BJ (cell line): ENCODE measurements around the gene CD209. TPM values are rescaled to one million over a fixed set of nuclear protein-coding genes. Genes with fewer than 3 reads are reported as not detected.

Experiments used
- CTCF ChIA-PET: fragments of 350-600 bp; formaldehyde crosslinking; extraction: SDS; loops from one replicate; lab custom pipeline; 2021; ENCODE audit warnings: antibody characterized with exemption, inconsistent platforms; lab: Yijun Ruan, JAX
- POLR2A ChIA-PET: fragments of 300-600 bp; sonication (Branson Sonifier 250); formaldehyde crosslinking; extraction: SDS; loops from one replicate; lab custom pipeline; 2021; ENCODE audit warnings: antibody characterized with exemption; lab: Charles Lee
- DNase-seq: peaks from one replicate; pipeline ENCODE4 v3.0.0-alpha.2; 2011; ENCODE audit warnings: low read depth
- H3K27me3 ChIP-seq: 2 replicates; pipeline ENCODE4 v1.6.0; 2011; ENCODE audit warnings: low read length; ENCODE audit not compliant: control insufficient read depth, insufficient read depth
- H3K36me3 ChIP-seq: 2 replicates; pipeline ENCODE4 v1.5.1; 2011; ENCODE audit warnings: low read length; ENCODE audit not compliant: control insufficient read depth, insufficient read depth
- H3K4me3 ChIP-seq: 2 replicates; pipeline ENCODE4 v1.5.1; 2011; ENCODE audit warnings: low read depth, mild to moderate bottlenecking, control low read depth, low read length
- polyA plus RNA-seq: library from polyadenylated mRNA; depleted of rRNA; stranded (reverse); fragments of >200 nt; gene quantifications from 2 replicates; pipeline ENCODE4 v1.2.3, GENCODE V29; 2011
- TF ChIP-seq, protein P1 (sequence below): IDR thresholded peaks from 2 replicates; pipeline ENCODE4 v1.5.1; 2011; ENCODE audit warnings: low read depth, mild to moderate bottlenecking, control low read depth, inconsistent platforms, low read length, moderate library complexity; ENCODE audit not compliant: insufficient read depth

The CD209 gene
- polyA plus RNA-seq, 1 experiment: not detected

DNA sequence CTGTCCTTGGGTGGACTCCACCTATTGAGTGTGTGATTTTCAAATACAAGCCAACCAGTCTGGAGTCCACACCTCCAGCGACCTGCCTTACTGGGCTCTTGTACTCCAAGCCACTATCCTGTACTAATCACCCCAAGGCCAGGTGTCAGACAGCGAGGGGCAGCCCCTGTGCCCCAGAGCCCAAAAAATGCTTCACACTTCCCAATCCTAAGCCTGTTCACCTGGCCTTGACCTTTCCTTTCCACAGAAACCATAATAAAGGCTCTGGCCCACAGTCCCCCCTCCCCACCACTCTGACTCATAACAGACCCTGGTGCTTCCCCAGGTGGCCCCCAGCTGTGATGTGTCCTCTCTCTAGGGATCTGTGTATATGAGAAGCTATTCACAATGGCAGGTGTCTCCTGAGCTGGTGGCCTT is 3.9 kb downstream of the CD209 start:
- ChIA-PET POLR2A (no interaction called here), CTCF (no interaction called here)
- Histone ChIP-seq H3K4me3 (no peak overlapping the region), H3K36me3 (no peaks in the 10 kb centered on the region), H3K27me3 (peaks cover 2% of the 10 kb centered on the region; the same call in 1 of the 2 replicates)
- TF ChIP-seq, protein P1, sequence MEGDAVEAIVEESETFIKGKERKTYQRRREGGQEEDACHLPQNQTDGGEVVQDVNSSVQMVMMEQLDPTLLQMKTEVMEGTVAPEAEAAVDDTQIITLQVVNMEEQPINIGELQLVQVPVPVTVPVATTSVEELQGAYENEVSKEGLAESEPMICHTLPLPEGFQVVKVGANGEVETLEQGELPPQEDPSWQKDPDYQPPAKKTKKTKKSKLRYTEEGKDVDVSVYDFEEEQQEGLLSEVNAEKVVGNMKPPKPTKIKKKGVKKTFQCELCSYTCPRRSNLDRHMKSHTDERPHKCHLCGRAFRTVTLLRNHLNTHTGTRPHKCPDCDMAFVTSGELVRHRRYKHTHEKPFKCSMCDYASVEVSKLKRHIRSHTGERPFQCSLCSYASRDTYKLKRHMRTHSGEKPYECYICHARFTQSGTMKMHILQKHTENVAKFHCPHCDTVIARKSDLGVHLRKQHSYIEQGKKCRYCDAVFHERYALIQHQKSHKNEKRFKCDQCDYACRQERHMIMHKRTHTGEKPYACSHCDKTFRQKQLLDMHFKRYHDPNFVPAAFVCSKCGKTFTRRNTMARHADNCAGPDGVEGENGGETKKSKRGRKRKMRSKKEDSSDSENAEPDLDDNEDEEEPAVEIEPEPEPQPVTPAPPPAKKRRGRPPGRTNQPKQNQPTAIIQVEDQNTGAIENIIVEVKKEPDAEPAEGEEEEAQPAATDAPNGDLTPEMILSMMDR: no peak
- no peak for DNase-seq

DNA sequence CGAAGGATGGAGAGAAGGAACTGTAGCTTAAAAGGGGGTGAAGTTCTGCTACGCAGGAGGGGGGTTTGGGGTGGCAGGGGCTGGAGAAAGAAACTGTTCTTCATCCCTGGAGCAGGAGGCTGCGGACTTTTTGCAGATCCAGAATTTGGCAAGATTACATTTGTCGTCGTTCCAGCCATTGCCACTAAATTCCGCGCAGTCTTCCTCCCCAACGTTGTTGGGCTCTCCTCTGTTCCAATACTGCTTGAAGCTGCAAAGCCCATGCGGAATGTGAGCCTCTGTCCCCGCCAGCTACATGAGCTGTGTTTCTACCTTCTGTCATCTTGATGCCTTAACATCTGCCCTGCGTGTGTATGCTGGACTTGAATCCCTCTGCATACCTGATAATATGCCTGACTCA is 4.3 kb downstream of the CD209 start:
- ChIA-PET CTCF (no interaction called here), POLR2A (no interaction called here)

DNA sequence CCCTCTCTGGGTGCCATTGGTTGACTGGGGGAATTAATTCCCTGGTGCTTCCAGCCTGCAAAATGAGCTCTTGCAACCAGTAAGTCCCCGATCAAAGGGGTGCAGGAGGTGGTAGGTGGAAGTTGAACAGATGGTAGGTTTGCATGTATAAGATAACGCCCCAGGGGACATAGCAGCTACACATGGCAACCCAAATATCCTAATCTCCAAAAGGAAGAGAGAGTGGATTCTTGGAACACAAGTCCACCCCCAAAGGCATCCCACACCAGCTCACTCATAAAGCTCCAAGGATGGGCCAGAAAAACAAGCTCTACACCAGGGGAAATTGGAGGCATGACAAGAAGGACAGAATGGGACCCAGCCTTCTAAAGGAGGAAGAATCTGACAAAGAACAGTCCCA is 4.8 kb downstream of the CD209 start:
- DNase-seq: no peak
- Histone ChIP-seq H3K27me3 (peaks cover under 1% of the 10 kb centered on the region; the same call in 1 of the 2 replicates), H3K36me3 (no peaks in the 10 kb centered on the region), H3K4me3 (no peak overlapping the region)
- TF ChIP-seq, protein P1: no peak
- POLR2A ChIA-PET: no interaction called here
- CTCF ChIA-PET: no interaction called here

More for the DNA sequence above, 4.3 kb downstream of the CD209 start:
- Histone ChIP-seq H3K27me3 (peaks cover 2% of the 10 kb centered on the region; the same call in 1 of the 2 replicates), H3K36me3 (no peaks in the 10 kb centered on the region), H3K4me3 (no peak overlapping the region)
- TF ChIP-seq, protein P1: no peak
- DNase-seq: no peak

DNA sequence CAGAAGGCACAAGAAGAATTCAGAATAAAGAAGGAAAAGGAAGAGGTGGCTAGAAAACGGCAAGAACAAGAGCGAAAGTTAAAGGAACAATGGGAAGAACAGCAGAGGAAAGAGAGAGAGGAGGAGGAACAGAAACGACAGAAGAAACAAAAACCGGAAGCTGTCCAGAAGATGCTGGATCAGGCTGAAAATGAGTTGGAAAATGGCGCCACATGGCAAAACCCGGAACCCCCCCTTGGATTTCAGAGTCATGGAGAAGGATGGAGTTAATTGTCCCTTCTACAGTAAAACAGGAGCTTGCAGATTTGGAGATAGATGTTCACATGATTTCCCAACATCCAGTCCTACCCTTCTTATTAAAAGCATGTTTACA is 6.7 kb downstream of the CD209 start:
- Histone ChIP-seq H3K27me3 (no peaks in the 10 kb centered on the region), H3K36me3 (no peaks in the 10 kb centered on the region), H3K4me3 (no peak overlapping the region)
- ChIA-PET CTCF (no interaction called here), POLR2A (no interaction called here)
- TF ChIP-seq, protein P1: no peak
- DNase-seq: no peak

DNA sequence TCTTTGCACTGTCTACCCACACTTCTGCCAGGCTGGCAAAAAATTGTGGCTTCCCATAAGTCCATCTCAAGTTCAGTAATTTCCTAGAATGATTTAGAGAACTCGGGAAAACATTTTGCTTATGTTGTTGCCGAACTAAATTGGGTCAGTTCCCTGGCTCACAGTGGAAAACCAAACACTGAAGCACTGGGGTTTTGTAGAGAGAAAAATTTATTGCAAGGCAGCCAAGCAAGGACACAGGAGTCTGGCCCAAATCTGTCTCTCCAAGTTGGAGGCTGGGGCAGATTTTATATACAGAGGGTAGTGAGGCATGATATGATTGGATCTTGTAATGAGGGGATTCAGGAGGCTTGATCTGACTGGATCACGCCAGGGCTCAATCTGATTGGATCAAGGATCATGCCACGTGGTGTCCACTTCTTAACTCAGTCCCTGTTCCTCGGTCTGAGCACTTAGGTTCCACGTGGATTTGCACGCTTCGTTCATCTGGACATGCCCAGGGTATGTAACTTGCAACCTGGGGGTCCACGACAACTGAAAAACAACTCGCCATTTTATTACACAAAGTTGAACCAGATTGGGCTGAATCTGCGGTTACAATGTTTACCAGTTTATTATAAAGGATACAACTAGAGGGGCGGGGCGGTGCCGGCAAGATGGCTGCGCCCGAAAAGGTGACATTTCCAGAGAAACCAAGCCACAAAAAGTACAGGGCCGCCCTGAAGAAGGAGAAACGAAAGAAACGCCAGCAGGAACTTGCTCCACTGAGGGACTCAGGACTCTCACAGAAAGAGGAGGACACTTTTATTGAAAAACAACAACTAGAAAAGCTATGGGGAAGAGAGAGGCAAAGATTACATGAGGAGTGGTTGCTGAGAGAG is 7.3 kb downstream of the CD209 start:
- TF ChIP-seq, protein P1: no peak
- Histone ChIP-seq H3K27me3 (no peaks in the 10 kb centered on the region), H3K4me3 (no peak overlapping the region), H3K36me3 (no peaks in the 10 kb centered on the region)
- CTCF ChIA-PET: interaction anchor here (1.0 kb wide), 1 partner anchor 59 kb away, joined by 3 read pairs; the partner anchor contains the start of gene TRAPPC5
- POLR2A ChIA-PET: no interaction called here
- no peak for DNase-seq
